Hepatocyte (in vitro differentiated cells): Measurements from ENCODE around the gene CELF5. TPM values are rescaled to one million over a fixed set of nuclear protein-coding genes. Genes with fewer than 3 reads are reported as not detected.

Source experiments
- DNase-seq: peaks from one replicate; pipeline ENCODE4 v3.0.0-alpha.2; 2016; ENCODE audit warnings: low spot score
- H2AFZ ChIP-seq: fragments of 200-600 bp; sonication (generic); 2 replicates; pipeline ENCODE4 v1.6.0; 2016; ENCODE audit warnings: antibody characterized with exemption, mild to moderate bottlenecking
- H3K27ac ChIP-seq: fragments of 200-600 bp; sonication (generic); 2 replicates; pipeline ENCODE4 v1.5.1; 2016; ENCODE audit warnings: mild to moderate bottlenecking
- H3K27me3 ChIP-seq: fragments of 200-600 bp; sonication (generic); 2 replicates; pipeline ENCODE4 v1.6.1; 2016
- H3K36me3 ChIP-seq: fragments of 200-600 bp; sonication (generic); replicated peaks from 2 replicates; pipeline ENCODE4 v1.5.1; 2016; ENCODE audit warnings: low read depth; ENCODE audit not compliant: insufficient read depth
- H3K4me1 ChIP-seq: fragments of 200-600 bp; sonication (generic); 2 replicates; pipeline ENCODE4 v1.5.1; 2016; ENCODE audit warnings: mild to moderate bottlenecking, moderate library complexity; ENCODE audit not compliant: insufficient read depth
- H3K4me2 ChIP-seq: fragments of 200-600 bp; sonication (generic); 2 replicates; pipeline ENCODE4 v1.6.0; 2016
- H3K4me3 ChIP-seq: fragments of 200-600 bp; sonication (generic); 2 replicates; pipeline ENCODE4 v1.5.1; 2016; ENCODE audit warnings: mild to moderate bottlenecking
- H3K79me2 ChIP-seq: fragments of 200-600 bp; sonication (generic); 2 replicates; pipeline ENCODE4 v1.6.0; 2017; ENCODE audit warnings: mild to moderate bottlenecking
- H3K9me2 ChIP-seq: fragments of 200-600 bp; sonication (generic); replicated peaks from 2 replicates; pipeline ENCODE4 v1.6.0; 2017; ENCODE audit warnings: mild to moderate bottlenecking; ENCODE audit not compliant: insufficient read depth
- H3K9me3 ChIP-seq: fragments of 200-600 bp; sonication (generic); 2 replicates; pipeline ENCODE4 v1.5.1; 2016; ENCODE audit warnings: low read depth, mild to moderate bottlenecking
- H4K20me1 ChIP-seq: fragments of 200-600 bp; sonication (generic); 2 replicates; pipeline ENCODE4 v1.6.0; 2016; ENCODE audit warnings: mild to moderate bottlenecking; ENCODE audit not compliant: insufficient read depth, poor library complexity, severe bottlenecking
- CTCF ChIP-seq: fragments of 200-600 bp; sonication (generic); IDR thresholded peaks from 2 replicates; pipeline ENCODE4 v1.5.1; 2016; ENCODE audit warnings: antibody characterized with exemption, mild to moderate bottlenecking; ENCODE audit not compliant: poor library complexity
- EZH2 ChIP-seq: fragments of 200-600 bp; sonication (generic); IDR thresholded peaks from 2 replicates; pipeline ENCODE4 v1.6.1; 2016; ENCODE audit warnings: antibody characterized with exemption, mild to moderate bottlenecking, borderline replicate concordance
- EZH2phosphoT487 ChIP-seq: fragments of 200-600 bp; sonication (generic); IDR thresholded peaks from one replicate; pipeline ENCODE4 v1.6.1; 2018; ENCODE audit warnings: antibody characterized with exemption, mild to moderate bottlenecking, low read depth, moderate library complexity; ENCODE audit not compliant: unreplicated experiment, severe bottlenecking
- WGBS: methylation state at CpG from one replicate; pipeline ENCODE4 v1.1.6; 2016; ENCODE audit warnings: low lambda C conversion rate; ENCODE audit errors: missing lambda C conversion rate; 5-methylcytosine and 5-hydroxymethylcytosine counted together
- polyA plus RNA-seq: library from polyadenylated mRNA; unstranded; fragments of >200 nt; fragmentation: Nextera tagmentation; extraction: Ambion mirVana; gene quantifications from 2 replicates; pipeline ENCODE4 v1.2.1, GENCODE V29; 2016
- total RNA-seq: library from RNA; depleted of rRNA; stranded (reverse); fragments of >200 nt; gene quantifications from 2 replicates; pipeline ENCODE4 v1.2.3, GENCODE V29; 2014

The CELF5 gene
- total and polyA plus RNA-seq, 2 experiments from 2014 or later: 0.03 to 0.17 TPM

DNA sequence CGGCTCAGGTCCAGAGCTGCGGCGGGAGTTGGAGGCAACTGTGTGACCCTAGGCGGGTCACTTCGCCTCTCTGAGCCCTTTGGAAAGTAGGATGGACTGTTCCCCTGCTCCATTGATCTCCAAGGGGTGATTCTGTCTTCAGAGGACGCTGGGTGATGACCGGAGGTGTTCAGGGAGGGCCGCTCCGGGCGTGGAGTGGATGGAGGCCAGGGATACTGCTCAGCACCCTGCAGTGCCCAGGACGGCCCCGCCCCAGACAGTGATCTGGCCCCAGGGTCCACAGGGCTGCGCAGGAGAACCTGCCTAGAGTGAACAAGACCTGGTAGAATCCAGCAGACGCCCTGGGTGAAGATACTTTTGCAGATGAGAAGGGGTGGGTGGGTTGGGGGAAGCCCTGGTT is 31.8 kb upstream of the CELF5 start:
- Histone ChIP-seq H3K27me3 (no peaks in the 10 kb centered on the region), H3K9me2 (no peaks in the 10 kb centered on the region), H3K79me2 (peaks cover 39% of the 10 kb centered on the region), H3K4me2 (no peak overlapping the region), H3K4me1 (peaks cover under 1% of the 10 kb centered on the region), H3K9me3 (no peaks in the 10 kb centered on the region), H3K27ac (no peak overlapping the region), H3K36me3 (no peaks in the 10 kb centered on the region), H2AFZ (no peak overlapping the region), H3K4me3 (no peak overlapping the region), H4K20me1 (no peaks in the 10 kb centered on the region)
- no peak for DNase-seq
- TF ChIP-seq EZH2 (no peak), CTCF (no peak), EZH2phosphoT487 (no peak)
- WGBS: 95% methylated on average over 14 of the region's 14 CpGs

DNA sequence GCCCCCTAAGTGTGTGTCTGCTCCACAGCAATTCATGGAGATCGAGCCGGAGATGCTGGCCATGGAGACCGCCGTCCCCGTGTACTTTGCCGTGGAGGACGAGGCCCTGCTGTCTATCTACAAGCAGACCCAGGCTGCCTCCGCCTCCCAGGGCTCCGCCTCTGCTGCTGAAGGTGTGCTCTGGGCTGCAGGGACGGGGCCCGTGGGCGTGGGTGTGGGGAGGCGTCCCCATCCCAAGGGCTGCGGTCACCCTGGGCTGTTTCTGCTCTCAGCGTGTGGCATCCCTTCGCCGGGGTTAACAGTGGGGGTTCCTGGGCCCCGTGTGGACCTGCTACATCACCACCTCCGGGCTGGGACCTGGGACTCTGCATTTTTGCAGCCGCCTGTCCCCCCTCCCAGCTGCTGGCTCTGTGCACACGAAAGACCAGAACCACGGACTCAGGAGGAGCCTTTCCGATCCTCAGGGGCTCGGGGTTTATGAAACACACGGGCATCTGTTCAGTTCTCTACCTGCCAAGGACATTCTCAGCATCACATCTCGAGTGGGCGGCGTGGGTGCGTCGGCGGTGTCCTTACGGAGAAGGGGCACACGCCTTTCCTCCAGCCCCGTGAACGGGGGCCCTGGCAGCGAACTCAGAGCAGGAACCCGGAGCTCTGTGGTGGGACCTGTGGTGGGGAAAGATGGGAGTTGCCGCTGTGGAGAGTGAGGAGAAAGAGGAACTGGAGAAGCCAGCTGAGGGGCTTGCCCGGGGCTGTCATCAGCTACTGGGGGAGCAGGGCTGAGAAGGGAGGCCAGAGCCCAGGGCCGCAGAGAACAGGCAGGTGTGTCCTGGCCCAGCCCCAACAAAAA is 31.0 kb upstream of the CELF5 start:
- no peaks in the 10 kb centered on the region for H4K20me1 ChIP-seq
- WGBS: 97% methylated on average over 40 of the region's 40 CpGs
- TF ChIP-seq EZH2 (no peak), CTCF (no peak), EZH2phosphoT487 (no peak)
- H3K4me1 ChIP-seq: no peaks in the 10 kb centered on the region
- H3K9me2 ChIP-seq: no peaks in the 10 kb centered on the region
- no peak overlapping the region for H3K4me3 ChIP-seq
- no peaks in the 10 kb centered on the region for H3K36me3 ChIP-seq
- peaks cover 31% of the 10 kb centered on the region for H3K79me2 ChIP-seq
- no peak overlapping the region for H2AFZ ChIP-seq
- no peak overlapping the region for H3K27ac ChIP-seq
- no peaks in the 10 kb centered on the region for H3K27me3 ChIP-seq
- no peak for DNase-seq
- H3K4me2 ChIP-seq: no peak overlapping the region
- no peaks in the 10 kb centered on the region for H3K9me3 ChIP-seq

GRCh38 chr19:3194106-3195087 is 30.1 kb upstream of the CELF5 start:
- no peak overlapping the region for H3K4me2 ChIP-seq
- H3K27ac ChIP-seq: no peak overlapping the region
- no peaks in the 10 kb centered on the region for H3K36me3 ChIP-seq
- TF ChIP-seq EZH2 (no peak), CTCF (no peak), EZH2phosphoT487 (no peak)
- no peak overlapping the region for H3K4me3 ChIP-seq
- H3K27me3 ChIP-seq: no peaks in the 10 kb centered on the region
- no peaks in the 10 kb centered on the region for H3K9me3 ChIP-seq
- DNase-seq: no peak
- H2AFZ ChIP-seq: no peak overlapping the region
- no peaks in the 10 kb centered on the region for H3K9me2 ChIP-seq
- H3K4me1 ChIP-seq: no peaks in the 10 kb centered on the region
- peaks cover 22% of the 10 kb centered on the region for H3K79me2 ChIP-seq
- 96% methylated on average over 17 of the region's 17 CpGs for WGBS
- H4K20me1 ChIP-seq: no peaks in the 10 kb centered on the region
